B cell (primary cell): ENCODE results near the gene ADAR.

Experiments
- CTCF ChIP-seq: fragments of 200-600 bp; IDR thresholded peaks from one replicate; pipeline ENCODE4 v1.8.0; 2022; ENCODE audit warnings: antibody characterized with exemption, mild to moderate bottlenecking
- EZH2 ChIP-seq: IDR thresholded peaks from 2 replicates; pipeline ENCODE4 v1.6.1; 2012; ENCODE audit warnings: borderline replicate concordance, low read depth, mild to moderate bottlenecking, moderate library complexity, low read length; ENCODE audit not compliant: insufficient read depth, poor library complexity, severe bottlenecking

GRCh38 chr1:154581766-154582165 lies 26.2 kb downstream of the ADAR start:
- TF ChIP-seq CTCF (no peak), EZH2 (no peak)
